Upper lobe of left lung (tissue), 6 donors: ENCODE measurements around the gene ZBTB40. TPM values are rescaled to one million over a fixed set of nuclear protein-coding genes. Genes with fewer than 3 reads are reported as not detected.

Experiments used
- ATAC-seq, 2 donors: fragments of 200-7000 bp; cut with Tn5 transposase; one replicate each; pipeline ENCODE4 v1.9.1; 2022; ENCODE audit warnings: mild to moderate bottlenecking in 2 of 2, moderate library complexity in 2 of 2; ENCODE audit not compliant: low FRiP score in 2 of 2
- DNase-seq, 2 donors: peaks; one replicate each; pipeline ENCODE4 v3.0.0-alpha.2; 2019 to 2020
- H3K27ac ChIP-seq, 4 donors: fragments of 200-600 bp; sonication (generic); one replicate each; pipeline ENCODE4 v1.5.1; 2016 to 2019
- H3K27me3 ChIP-seq, 4 donors: fragments of 200-600 bp; sonication (generic); one replicate each; pipeline ENCODE4 v1.5.1; 2017 to 2019
- H3K36me3 ChIP-seq, 4 donors: fragments of 200-600 bp; sonication (generic); one replicate each; pipeline ENCODE4 v1.5.1; 2016 to 2019
- H3K4me1 ChIP-seq, 4 donors: fragments of 200-600 bp; sonication (generic); one replicate each; pipeline ENCODE4 v1.5.1; 2018 to 2019
- H3K4me3 ChIP-seq, 4 donors: fragments of 200-600 bp; sonication (generic); one replicate each; pipeline ENCODE4 v1.5.1; 2017 to 2019; ENCODE audit warnings: mild to moderate bottlenecking in 2 of 4, moderate library complexity in 1 of 4
- H3K9me3 ChIP-seq, 4 donors: fragments of 200-600 bp; sonication (generic); one replicate each; pipeline ENCODE4 v1.5.1; 2018 to 2019
- CTCF ChIP-seq, 6 experiments: fragments of 450-650 bp in 4 of 6; fragments of 200-600 bp in 2 of 6; sonication (generic) in 2 of 6; IDR thresholded peaks; one replicate each; pipeline ENCODE4 v1.5.1; 2016 to 2019; ENCODE audit warnings: antibody characterized with exemption in 6 of 6
- EP300 ChIP-seq, 4 donors: sonication (generic); formaldehyde crosslinking; IDR thresholded peaks; one replicate each; pipeline ENCODE4 v1.5.1; 2017; ENCODE audit warnings: antibody characterized with exemption in 4 of 4, control low read depth in 2 of 4
- POLR2A ChIP-seq, 4 donors: fragments of 450-650 bp; IDR thresholded peaks; one replicate each; pipeline ENCODE4 v1.5.1; 2016 to 2017; ENCODE audit warnings: antibody characterized with exemption in 4 of 4, mild to moderate bottlenecking in 2 of 4
- POLR2AphosphoS5 ChIP-seq, 2 donors: sonication (generic); formaldehyde crosslinking; IDR thresholded peaks; one replicate each; pipeline ENCODE4 v1.5.1; 2017; ENCODE audit warnings: antibody characterized with exemption in 2 of 2
- WGBS, 2 donors: methylation state at CpG; one replicate each; pipeline ENCODE4 v1.1.5; 2017 to 2018; 5-methylcytosine and 5-hydroxymethylcytosine counted together
- total RNA-seq, 6 donors: library from RNA; depleted of rRNA in 4 of 6; stranded (reverse); fragments of >200 nt in 4 of 6; gene quantifications; one replicate each; pipeline versions ENCODE4 v1.1.0 to v1.2.1, GENCODE V29; 2016 to 2021
- donor health status: DM: no; HTN: no; CAD: no; lungs with moderate emphysema.
- donor health status: DM: no; HTN: yes; CAD: no; lungs with severe emphysema.

Gene ZBTB40
- total RNA-seq, 6 donors from 2014 or later, result 18.1 to 62.9 (median 24.1) TPM

- TF ChIP-seq POLR2A (IDR thresholded peaks at IDR 0.05), result no peak
- TF ChIP-seq EP300 (IDR thresholded peaks at IDR 0.05), result no peak
- Histone ChIP-seq H3K4me1 (no peaks in the 10 kb centered on the region), H3K9me3 (no peaks in the 10 kb centered on the region), H3K36me3 (no peaks in the 10 kb centered on the region), H3K27me3 (no peaks in the 10 kb centered on the region), H3K4me3 (no peak overlapping the region), H3K27ac (no peak overlapping the region)
- 14 to 18% methylated on average over 11 to 12 of the region's 12 CpGs for WGBS, 2 donors
- no peak for ATAC-seq
- no peak for DNase-seq
Measured at GRCh38 chr1:22547818-22548462, 96.3 kb downstream of the ZBTB40 start.

GRCh38 chr1:22550021-22550420 is 98.4 kb downstream of the ZBTB40 start:
- 77 to 86% methylated on average over 6 to 11 of the region's 11 CpGs for WGBS, 2 donors
- Histone ChIP-seq H3K27ac (no peak overlapping the region), H3K9me3 (no peaks in the 10 kb centered on the region), H3K4me3 (no peak overlapping the region), H3K36me3 (no peaks in the 10 kb centered on the region), H3K4me1 (no peaks in the 10 kb centered on the region), H3K27me3 (no peaks in the 10 kb centered on the region)
- ATAC-seq (no peak), DNase-seq (no peak)
- TF ChIP-seq EP300 (IDR thresholded peaks at IDR 0.05) (no peak), CTCF (IDR thresholded peaks at IDR 0.05) (no peak), POLR2A (IDR thresholded peaks at IDR 0.05) (no peak), POLR2AphosphoS5 (IDR thresholded peaks at IDR 0.05) (no peak)

- Histone ChIP-seq H3K9me3 (no peaks in the 10 kb centered on the region), H3K4me3 (no peak overlapping the region), H3K27ac (no peak overlapping the region), H3K4me1 (no peaks in the 10 kb centered on the region), H3K36me3 (no peaks in the 10 kb centered on the region), H3K27me3 (peaks cover 0 to 15% (median 3%) of the 10 kb centered on the region in 4 donors)
- TF ChIP-seq CTCF (IDR thresholded peaks at IDR 0.05), result no peak
- no peak for TF ChIP-seq EP300 (IDR thresholded peaks at IDR 0.05)
- TF ChIP-seq POLR2AphosphoS5 (IDR thresholded peaks at IDR 0.05), result no peak
- no peak for TF ChIP-seq POLR2A (IDR thresholded peaks at IDR 0.05)
- 74 to 76% methylated on average over 15 to 17 of the region's 17 CpGs for WGBS, 2 donors
- DNase-seq, result no peak
- ATAC-seq, result no peak
Measured at GRCh38 chr1:22551591-22551990, 99.9 kb downstream of the ZBTB40 start.

GRCh38 chr1:22552021-22552420 is 100.4 kb downstream of the ZBTB40 start:
- no peak for ATAC-seq
- H3K27me3 ChIP-seq, result peaks cover 0 to 15% (median 4%) of the 10 kb centered on the region in 4 donors

More at GRCh38 chr1:22552021-22552420, 100.4 kb downstream of the ZBTB40 start:
- TF ChIP-seq POLR2A (IDR thresholded peaks at IDR 0.05), result no peak
- TF ChIP-seq POLR2AphosphoS5 (IDR thresholded peaks at IDR 0.05), result no peak
- no peak for TF ChIP-seq CTCF (IDR thresholded peaks at IDR 0.05)
- no peak for TF ChIP-seq EP300 (IDR thresholded peaks at IDR 0.05)
- Histone ChIP-seq H3K4me1 (no peaks in the 10 kb centered on the region), H3K27ac (no peak overlapping the region), H3K9me3 (no peaks in the 10 kb centered on the region), H3K36me3 (no peaks in the 10 kb centered on the region), H3K4me3 (no peak overlapping the region)
- no peak for DNase-seq
- 44 to 48% methylated on average over 5 of the region's 5 CpGs for WGBS, 2 donors
